H1 (cell line): ENCODE results near the gene CMYA5. TPM values are rescaled to one million over a fixed set of nuclear protein-coding genes. Genes with fewer than 3 reads are reported as not detected.

Experiments used
- CTCF ChIA-PET: fragments of 300-600 bp; sonication (Branson Sonifier 250); formaldehyde crosslinking; loops from one replicate; lab custom pipeline; 2021; ENCODE audit not compliant: partially characterized antibody; lab: Charles Lee
- POLR2A ChIA-PET: fragments of 300-600 bp; sonication (Branson Sonifier 250); formaldehyde crosslinking; loops from one replicate; lab custom pipeline; 2021; ENCODE audit warnings: inconsistent platforms; ENCODE audit not compliant: partially characterized antibody; lab: Charles Lee
- DNase-seq, 2 experiments: peaks; one replicate each; pipeline versions ENCODE4 v3.0.0 to v3.0.0-alpha.2; 2010 to 2022; ENCODE audit warnings: low spot score in 2 of 2, low read depth in 1 of 2, mixed read lengths in 1 of 2
- FAIRE-seq: peaks from 2 replicates; lab custom pipeline; 2011; peaks lifted over from hg19 to GRCh38; lab: Jason Lieb, UNC
- H2AFZ ChIP-seq: 2 replicates; pipeline ENCODE4 v1.8.1; 2012; ENCODE audit warnings: low read length, inconsistent platforms
- H2AK5ac ChIP-seq: 2 replicates; pipeline ENCODE4 v1.6.1; 2013; ENCODE audit warnings: low read depth, low read length
- H2BK120ac ChIP-seq: replicated peaks from 2 replicates; pipeline ENCODE3; 2013; ENCODE audit warnings: low read depth, low read length, inconsistent platforms
- H2BK12ac ChIP-seq: 2 replicates; pipeline ENCODE4 v1.6.1; 2013; ENCODE audit warnings: low read depth, low read length
- H2BK15ac ChIP-seq: 2 replicates; pipeline ENCODE4 v1.6.1; 2013; ENCODE audit warnings: low read length
- H2BK20ac ChIP-seq: 2 replicates; pipeline ENCODE4 v1.6.1; 2013; ENCODE audit warnings: low read length
- H2BK5ac ChIP-seq: 2 replicates; pipeline ENCODE4 v1.6.1; 2013; ENCODE audit warnings: low read depth, low read length
- H3K14ac ChIP-seq: 2 replicates; pipeline ENCODE4 v1.6.1; 2013; ENCODE audit warnings: inconsistent platforms; ENCODE audit not compliant: insufficient read length
- H3K18ac ChIP-seq: 2 replicates; pipeline ENCODE4 v1.6.1; 2013; ENCODE audit warnings: low read length; ENCODE audit errors: extremely low read depth
- H3K23ac ChIP-seq: 2 replicates; pipeline ENCODE4 v1.6.1; 2013; ENCODE audit warnings: inconsistent platforms; ENCODE audit not compliant: insufficient read length
- H3K23me2 ChIP-seq: 2 replicates; pipeline ENCODE4 v1.6.1; 2013; ENCODE audit warnings: low read depth, low read length
- H3K27ac ChIP-seq: 2 replicates; pipeline ENCODE4 v1.6.1; 2011; ENCODE audit warnings: low read depth, low read length, inconsistent platforms
- H3K27me3 ChIP-seq, 4 experiments: replicated peaks in 1 of 4; 1 replicate in 1 of 4; 2 replicates in 3 of 4; pipeline versions ENCODE4 v1.6.1 to v1.8.1; 2011 to 2013; ENCODE audit warnings: low read length in 3 of 4, mild to moderate bottlenecking in 3 of 4, inconsistent platforms in 2 of 4, mixed read lengths in 2 of 4, moderate library complexity in 1 of 4; ENCODE audit not compliant: control insufficient read depth in 3 of 4, insufficient read depth in 3 of 4; ENCODE audit errors: extremely low read depth in 1 of 4
- H3K36me3 ChIP-seq, 4 experiments: 2 replicates each; pipeline versions ENCODE4 v1.6.1 to v1.8.1; 2011 to 2013; ENCODE audit warnings: mild to moderate bottlenecking in 4 of 4, low read length in 3 of 4, moderate library complexity in 2 of 4, control low read depth in 1 of 4, inconsistent platforms in 1 of 4; ENCODE audit not compliant: insufficient read depth in 4 of 4, control insufficient read depth in 2 of 4
- H3K4ac ChIP-seq: replicated peaks from 2 replicates; pipeline ENCODE3; 2013; ENCODE audit warnings: low read length, low read depth, mixed read lengths, inconsistent platforms; ENCODE audit not compliant: insufficient read length
- H3K4me1 ChIP-seq, 4 experiments: replicated peaks in 1 of 4; 1 replicate in 1 of 4; 2 replicates in 3 of 4; pipeline versions ENCODE4 v1.6.1 to v1.8.1; 2011 to 2013; ENCODE audit warnings: low read length in 3 of 4, inconsistent platforms in 2 of 4, mixed read lengths in 1 of 4; ENCODE audit not compliant: insufficient read depth in 4 of 4, control insufficient read depth in 3 of 4
- H3K4me2 ChIP-seq, 2 experiments: 2 replicates each; pipeline versions ENCODE4 v1.6.1 to v1.8.1; 2011 to 2013; ENCODE audit warnings: low read depth in 2 of 2, low read length in 2 of 2, control low read depth in 1 of 2, inconsistent platforms in 1 of 2, mild to moderate bottlenecking in 1 of 2; ENCODE audit not compliant: insufficient read depth in 1 of 2
- H3K4me3 ChIP-seq, 4 experiments: fragments of 200-600, 300-600 bp in 1 of 4; sonication (generic), shearing (Covaris generic), sonication (Bioruptor Twin) in 1 of 4; 2 replicates each; pipeline versions ENCODE4 v1.5.1 to v1.8.1; 2011 to 2016; ENCODE audit warnings: low read length in 4 of 4, low read depth in 3 of 4, control low read depth in 2 of 4, inconsistent platforms in 2 of 4, mild to moderate bottlenecking in 2 of 4, mixed read lengths in 1 of 4, moderate library complexity in 1 of 4; ENCODE audit not compliant: insufficient read depth in 2 of 4; ENCODE audit errors: extremely low read depth in 1 of 4
- H3K56ac ChIP-seq: replicated peaks from 2 replicates; pipeline ENCODE3; 2013; ENCODE audit warnings: low read depth, mild to moderate bottlenecking, mixed read lengths, low read length, inconsistent platforms; ENCODE audit not compliant: insufficient read length
- H3K79me1 ChIP-seq: 2 replicates; pipeline ENCODE4 v1.6.1; 2013; ENCODE audit warnings: low read depth, low read length, control low read depth
- H3K79me2 ChIP-seq, 2 experiments: 2 replicates each; pipeline versions ENCODE4 v1.6.1 to v1.8.1; 2012 to 2013; ENCODE audit warnings: low read length in 2 of 2, mild to moderate bottlenecking in 2 of 2, inconsistent platforms in 1 of 2; ENCODE audit not compliant: insufficient read depth in 2 of 2, control insufficient read depth in 1 of 2
- H3K9ac ChIP-seq, 4 experiments: replicated peaks in 1 of 4; 1 replicate in 1 of 4; 2 replicates in 3 of 4; pipeline versions ENCODE4 v1.6.1 to v1.8.1; 2011 to 2013; ENCODE audit warnings: low read depth in 3 of 4, low read length in 3 of 4, control low read depth in 2 of 4, mild to moderate bottlenecking in 2 of 4, moderate library complexity in 2 of 4, inconsistent platforms in 1 of 4; ENCODE audit errors: extremely low read depth in 1 of 4
- H3K9me3 ChIP-seq, 2 experiments: 2 replicates each; pipeline versions ENCODE4 v1.6.1 to v1.8.1; 2012 to 2013; ENCODE audit warnings: mild to moderate bottlenecking in 2 of 2, moderate library complexity in 2 of 2, control low read depth in 1 of 2, inconsistent platforms in 1 of 2, low read depth in 1 of 2, low read length in 1 of 2, mixed read lengths in 1 of 2; ENCODE audit not compliant: insufficient read depth in 2 of 2
- H4K20me1 ChIP-seq, 2 experiments: replicated peaks in 1 of 2; 2 replicates each; pipeline versions ENCODE3 to v1.8.1; 2011 to 2013; ENCODE audit warnings: inconsistent platforms in 2 of 2, low read length in 2 of 2, mild to moderate bottlenecking in 1 of 2; ENCODE audit not compliant: insufficient read depth in 2 of 2, control insufficient read depth in 1 of 2
- H4K5ac ChIP-seq: 2 replicates; pipeline ENCODE4 v1.6.1; 2013; ENCODE audit warnings: low read length, low read depth, mixed read lengths, inconsistent platforms; ENCODE audit not compliant: insufficient read length
- H4K8ac ChIP-seq: 2 replicates; pipeline ENCODE4 v1.8.0; 2013; ENCODE audit warnings: mild to moderate bottlenecking, moderate library complexity, low read length, inconsistent platforms; ENCODE audit not compliant: insufficient read depth; ENCODE audit errors: extremely low read depth
- H4K91ac ChIP-seq: replicated peaks from 2 replicates; pipeline ENCODE3; 2013; ENCODE audit warnings: low read length, mixed read lengths, inconsistent platforms; ENCODE audit not compliant: insufficient read length
- BACH1 ChIP-seq: IDR thresholded peaks from 2 replicates; pipeline ENCODE4 v1.6.1; 2012; ENCODE audit warnings: low read length, improper control_type of control experiment
- CHD1 ChIP-seq: IDR thresholded peaks from 2 replicates; pipeline ENCODE4 v1.6.1; 2012; ENCODE audit warnings: low read depth, low read length, improper control_type of control experiment
- EGR1 ChIP-seq: IDR thresholded peaks from 2 replicates; pipeline ENCODE4 v1.6.1; 2011; ENCODE audit warnings: low read depth, low read length, borderline replicate concordance
- FOSL1 ChIP-seq: IDR thresholded peaks from 2 replicates; pipeline ENCODE4 v1.6.1; 2011; ENCODE audit warnings: mild to moderate bottlenecking, low read depth, low read length, moderate library complexity; ENCODE audit not compliant: insufficient read depth
- KDM4A ChIP-seq: IDR thresholded peaks from one replicate; pipeline ENCODE4 v1.7.1; 2012; ENCODE audit warnings: low read depth, mild to moderate bottlenecking, moderate library complexity, low read length, inconsistent platforms; ENCODE audit not compliant: severe bottlenecking
- NRF1 ChIP-seq: IDR thresholded peaks from 2 replicates; pipeline ENCODE4 v1.6.1; 2011; ENCODE audit warnings: mild to moderate bottlenecking, low read depth, low read length, improper control_type of control experiment
- RNF2 ChIP-seq: fragments of 200-900, 300-1000 bp; sonication (generic); IDR thresholded peaks from 2 replicates; pipeline ENCODE4 v1.7.1; 2016; ENCODE audit warnings: borderline replicate concordance, low read depth, mild to moderate bottlenecking, antibody characterized with exemption, low read length; ENCODE audit not compliant: poor library complexity, severe bottlenecking; ENCODE audit errors: missing control alignments
- RXRA ChIP-seq: IDR thresholded peaks from 2 replicates; pipeline ENCODE4 v1.6.1; 2011; ENCODE audit warnings: low read depth, mild to moderate bottlenecking, low read length, moderate library complexity; ENCODE audit not compliant: insufficient read depth
- SIN3A ChIP-seq, 2 experiments: IDR thresholded peaks in 1 of 2; conservative IDR thresholded peaks in 1 of 2; 2 replicates each; pipeline ENCODE4 v1.6.1; 2011 to 2012; ENCODE audit warnings: low read length in 2 of 2, improper control_type of control experiment in 1 of 2, low read depth in 1 of 2, mild to moderate bottlenecking in 1 of 2
- SIRT6 ChIP-seq: IDR thresholded peaks from one replicate; pipeline ENCODE4 v1.7.1; 2012; ENCODE audit warnings: low read length, inconsistent platforms
- SP1 ChIP-seq: IDR thresholded peaks from 2 replicates; pipeline ENCODE4 v1.6.1; 2011; ENCODE audit warnings: low read depth, low read length
- TBP ChIP-seq: IDR thresholded peaks from 2 replicates; pipeline ENCODE4 v1.6.1; 2011; ENCODE audit warnings: low read depth, low read length, improper control_type of control experiment
- TEAD4 ChIP-seq: IDR thresholded peaks from 2 replicates; pipeline ENCODE4 v1.6.1; 2012; ENCODE audit warnings: low read depth, low read length, inconsistent platforms, mixed read lengths
- WGBS, 2 experiments: shearing (Covaris generic) in 1 of 2; methylation state at CpG; one replicate each; pipeline versions ENCODE4 v1.1.6 to v1.1.7; 2013 to 2015; ENCODE audit warnings: low lambda C conversion rate in 2 of 2, mixed read lengths in 2 of 2, inconsistent platforms in 1 of 2, low coverage in 1 of 2, missing lambda C conversion rate in 1 of 2; ENCODE audit not compliant: insufficient replicate concordance in 2 of 2, insufficient coverage in 1 of 2, insufficient read length in 1 of 2; ENCODE audit errors: extremely low coverage in 1 of 2, missing lambda C conversion rate in 1 of 2; 5-methylcytosine and 5-hydroxymethylcytosine counted together
- polyA plus RNA-seq, 7 experiments: library from polyadenylated mRNA; depleted of rRNA in 3 of 7; stranded (reverse) in 5 of 7; unstranded in 2 of 7; fragments of >200 nt in 5 of 7; fragments of 200-250 nt in 2 of 7; gene quantifications; 1 replicate in 5 of 7; 2 replicates in 1 of 7; 4 replicates in 1 of 7; pipeline versions ENCODE4 v1.2.1 to v1.2.3, GENCODE V29; 2011 to 2013; ENCODE audit warnings: missing spikeins in 2 of 7, mixed read lengths in 2 of 7
- total RNA-seq: library from RNA; stranded (reverse); fragmentation: NEBNext Ultra II Directional; extraction: Animal tissue kit (Norgen Biotek cat#: 25700); gene quantifications from 2 replicates; pipeline ENCODE4 v1.2.1, GENCODE V29; 2021

Gene CMYA5
- total and polyA plus RNA-seq, 2 of the 8 experiments (the other 6 are each of a cell fraction or from before 2014, with no cell fraction given): 0.88 to 0.95 TPM

GRCh38 chr5:79845448-79846197 is 156.0 kb downstream of the CMYA5 start:
- DNase-seq (peak in 1 of 2 experiments; percentile 20), FAIRE-seq (no peak)
- Histone ChIP-seq H3K4me2 (no peak overlapping the region), H4K20me1 (no peaks in the 10 kb centered on the region), H2BK20ac (no peak overlapping the region), H4K5ac (no peak overlapping the region), H3K23ac (no peak overlapping the region), H3K4me1 (no peaks in the 10 kb centered on the region), H3K27me3 (no peaks in the 10 kb centered on the region), H3K9ac (no peak overlapping the region), H2BK15ac (no peak overlapping the region), H2BK12ac (no peak overlapping the region), H3K79me1 (no peaks in the 10 kb centered on the region), H3K4me3 (no peak overlapping the region), H3K79me2 (no peaks in the 10 kb centered on the region), H3K56ac (no peak overlapping the region), H3K36me3 (no peaks in the 10 kb centered on the region), H3K9me3 (no peaks in the 10 kb centered on the region), H3K18ac (no peak overlapping the region), H2BK5ac (no peak overlapping the region), H3K4ac (no peak overlapping the region), H2BK120ac (no peak overlapping the region), H3K14ac (no peak overlapping the region), H2AFZ (no peak overlapping the region), H3K23me2 (no peaks in the 10 kb centered on the region), H4K8ac (no peak overlapping the region), H4K91ac (no peak overlapping the region), H2AK5ac (no peak overlapping the region), H3K27ac (no peak overlapping the region)
- ChIA-PET POLR2A (no interaction called here), CTCF (interaction anchor here (0.7 to 3.0 kb wide), 6 partner anchors 8 to 238 kb away, joined by 3 to 10 read pairs (median 4); no protein-coding TSS in a partner anchor)
- WGBS, 2 experiments: 98% methylated on average over 7 of the region's 7 CpGs; no CpG with 5 or more reads in 1 of the 2 experiments
- no peak for TF ChIP-seq BACH1
- no peak for TF ChIP-seq TBP
- no peak for TF ChIP-seq EGR1
- TF ChIP-seq NRF1: no peak
- TF ChIP-seq FOSL1: no peak
- no peak for TF ChIP-seq CHD1
- TF ChIP-seq RXRA: no peak
- no peak for TF ChIP-seq RNF2
- no peak for TF ChIP-seq SIN3A (conservative IDR thresholded peaks at IDR 0.05 in 1 of 2, IDR thresholded peaks at IDR 0.05 in 1 of 2; ENCODE audit: low read depth in 1 of 2, low read length in 2 of 2)
- no peak for TF ChIP-seq TEAD4
- TF ChIP-seq KDM4A: no peak
- TF ChIP-seq SP1: no peak
- TF ChIP-seq SIRT6: no peak
